Thymus (tissue), 11 donors: ENCODE results near the gene TWF2. TPM values are rescaled to one million over a fixed set of nuclear protein-coding genes. Genes with fewer than 3 reads are reported as not detected.

Experiments
- DNase-seq, 9 donors: peaks; one replicate each; pipeline ENCODE4 v3.0.0-alpha.2; 2013; ENCODE audit warnings: low spot score in 9 of 9, low read depth in 6 of 9, missing footprints in 1 of 9
- H3K27ac ChIP-seq, 2 donors: one replicate each; pipeline ENCODE4 v1.5.1; 2013; ENCODE audit warnings: control low read depth in 1 of 2, low read depth in 1 of 2, low read length in 1 of 2, mild to moderate bottlenecking in 1 of 2, moderate library complexity in 1 of 2
- H3K27me3 ChIP-seq, 2 donors: one replicate each; pipeline ENCODE4 v1.5.1; 2013; ENCODE audit warnings: low read length in 1 of 2; ENCODE audit not compliant: control insufficient read depth in 2 of 2, insufficient read depth in 1 of 2
- H3K36me3 ChIP-seq, 2 donors: one replicate each; pipeline ENCODE4 v1.5.1; 2013; ENCODE audit warnings: low read length in 1 of 2, mild to moderate bottlenecking in 1 of 2, moderate library complexity in 1 of 2; ENCODE audit not compliant: control insufficient read depth in 2 of 2, insufficient read depth in 2 of 2
- H3K4me1 ChIP-seq, 2 donors: one replicate each; pipeline ENCODE4 v1.5.1; 2013; ENCODE audit warnings: low read length in 2 of 2; ENCODE audit not compliant: control insufficient read depth in 2 of 2, insufficient read depth in 2 of 2
- H3K4me3 ChIP-seq, 2 donors: one replicate each; pipeline ENCODE4 v1.5.1; 2013; ENCODE audit warnings: low read length in 2 of 2, control low read depth in 1 of 2, mild to moderate bottlenecking in 1 of 2
- H3K9me3 ChIP-seq, 2 donors: one replicate each; pipeline ENCODE4 v1.5.1; 2013; ENCODE audit warnings: low read length in 1 of 2, mild to moderate bottlenecking in 1 of 2; ENCODE audit not compliant: control insufficient read depth in 2 of 2, insufficient read depth in 1 of 2
- WGBS: extraction: QIAGEN DNeasy Blood & Tissue Kit; methylation state at CpG from one replicate; pipeline ENCODE4 v1.1.7; 2013; 5-methylcytosine and 5-hydroxymethylcytosine counted together
- polyA plus RNA-seq: library from polyadenylated mRNA; stranded (reverse); fragments of 200-250 nt; gene quantifications from one replicate; pipeline ENCODE4 v1.2.3, GENCODE V29; 2013
- total RNA-seq: library from RNA; stranded (reverse); fragments of 120-200 nt; gene quantifications from one replicate; pipeline ENCODE4 v1.2.4, GENCODE V29; 2013
- donor health status: healthy.

The TWF2 gene
- total and polyA plus RNA-seq, 2 donors, result 60.5 to 62.6 TPM

DNA sequence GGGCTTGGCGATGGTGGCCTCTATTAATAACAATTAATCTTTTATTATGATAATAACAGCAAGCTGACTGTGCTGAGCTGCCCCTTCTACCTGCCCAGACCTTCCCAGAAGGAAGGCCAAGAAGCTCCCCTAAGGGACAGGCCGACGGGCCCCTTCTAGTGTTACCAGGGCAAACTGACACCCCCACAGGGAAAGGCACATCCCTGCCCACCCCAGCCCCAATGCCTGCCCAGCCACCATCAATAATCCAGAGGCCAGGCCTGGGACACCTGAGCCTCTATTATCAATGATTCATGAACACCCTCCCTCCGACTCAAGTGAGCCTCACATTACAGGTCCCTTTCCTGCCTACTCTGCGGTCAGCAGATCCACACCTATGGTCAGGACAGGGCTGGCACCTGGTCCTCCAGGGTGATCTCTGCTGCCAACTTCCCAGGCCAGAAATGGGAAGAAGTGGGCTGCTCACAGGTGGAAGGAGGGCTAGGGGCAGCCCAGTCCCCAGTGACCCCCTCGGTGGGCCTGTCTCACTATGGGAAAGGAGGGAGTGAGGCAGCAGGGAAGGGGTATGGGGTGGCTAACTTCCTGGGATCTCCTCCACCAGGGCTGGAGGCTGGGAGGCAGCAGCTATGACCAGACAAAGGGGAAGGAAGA lies 1.8 kb downstream of the TWF2 start:
- no peak overlapping the region for H3K27ac ChIP-seq
- DNase-seq, result no peak

GRCh38 chr3:52236424-52236886 lies 2.5 kb downstream of the TWF2 start:
- peaks cover 35 to 69% of the 10 kb centered on the region in 2 donors for H3K4me1 ChIP-seq
- H3K27ac ChIP-seq, result no peak overlapping the region
- peaks cover 39 to 46% of the 10 kb centered on the region in 2 donors for H3K36me3 ChIP-seq
- no peaks in the 10 kb centered on the region for H3K27me3 ChIP-seq
- no peaks in the 10 kb centered on the region for H3K9me3 ChIP-seq
- 96% methylated on average over 5 of the region's 5 CpGs for WGBS
- DNase-seq, result no peak
- H3K4me3 ChIP-seq, result no peak overlapping the region

More for the DNA sequence above, 1.8 kb downstream of the TWF2 start:
- WGBS, result 93% methylated on average over 6 of the region's 6 CpGs
- no peaks in the 10 kb centered on the region for H3K27me3 ChIP-seq
- H3K36me3 ChIP-seq, result peaks cover 32 to 39% of the 10 kb centered on the region in 2 donors
- no peak overlapping the region for H3K4me3 ChIP-seq
- peaks cover 31 to 67% of the 10 kb centered on the region in 2 donors for H3K4me1 ChIP-seq
- no peaks in the 10 kb centered on the region for H3K9me3 ChIP-seq

GRCh38 chr3:52234516-52235447 lies 4.2 kb downstream of the TWF2 start:
- Histone ChIP-seq H3K4me3 (no peak overlapping the region), H3K36me3 (peaks cover 56 to 63% of the 10 kb centered on the region in 2 donors), H3K27ac (no peak overlapping the region), H3K9me3 (no peaks in the 10 kb centered on the region), H3K27me3 (no peaks in the 10 kb centered on the region), H3K4me1 (peaks cover 27 to 57% of the 10 kb centered on the region in 2 donors)
- no peak for DNase-seq
- 98% methylated on average over 15 of the region's 15 CpGs for WGBS

DNA sequence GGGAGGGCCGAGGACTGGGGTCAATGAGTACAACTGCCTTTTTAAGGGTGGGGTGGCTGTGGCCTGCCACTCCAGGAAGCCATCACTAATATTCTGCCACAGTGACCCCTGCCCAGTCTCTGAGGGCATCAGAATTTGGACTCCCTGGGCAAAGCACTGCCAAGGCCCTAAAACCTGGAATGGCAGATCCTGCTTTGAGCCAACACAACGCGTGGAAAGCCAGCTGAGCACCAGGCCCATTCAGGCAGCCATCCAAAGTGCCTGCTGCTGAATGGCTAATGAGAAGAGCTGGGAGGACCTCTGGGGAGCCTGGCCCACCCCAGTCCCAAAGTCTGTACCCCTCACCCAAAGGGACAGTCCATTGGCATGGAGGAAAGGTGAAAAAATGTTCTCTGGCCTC lies 5.0 kb downstream of the TWF2 start:
- 98% methylated on average over 3 of the region's 3 CpGs for WGBS
- DNase-seq, result no peak
- Histone ChIP-seq H3K36me3 (peaks cover 64 to 71% of the 10 kb centered on the region in 2 donors), H3K4me3 (no peak overlapping the region), H3K4me1 (peaks cover 24 to 53% of the 10 kb centered on the region in 2 donors), H3K9me3 (no peaks in the 10 kb centered on the region), H3K27ac (no peak overlapping the region), H3K27me3 (no peaks in the 10 kb centered on the region)

DNA sequence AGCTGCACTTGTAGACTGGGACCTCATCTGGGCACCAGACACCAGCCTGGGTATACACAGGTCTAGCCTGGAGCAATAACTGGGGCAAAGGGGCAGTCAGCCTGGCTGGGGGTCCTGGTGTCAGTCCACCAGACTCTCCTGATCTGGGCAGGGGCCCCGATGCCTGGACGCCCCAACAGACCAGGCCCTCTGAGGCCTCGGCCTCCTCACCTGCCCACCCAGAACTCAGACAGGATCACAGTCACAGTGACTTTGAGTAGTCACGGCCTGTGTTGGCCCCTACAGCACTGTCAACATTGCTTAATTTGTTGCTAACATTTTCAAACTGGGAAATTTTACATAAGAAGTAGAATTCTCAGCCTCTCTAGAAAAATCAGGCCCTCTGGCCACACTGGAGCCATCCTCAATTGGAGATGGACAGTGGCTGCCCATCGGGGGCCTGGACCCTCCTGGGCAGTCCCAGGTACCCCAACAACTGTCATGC lies 5.8 kb downstream of the TWF2 start:
- Histone ChIP-seq H3K4me1 (peaks cover 22 to 55% of the 10 kb centered on the region in 2 donors), H3K9me3 (no peaks in the 10 kb centered on the region), H3K4me3 (no peak overlapping the region), H3K27me3 (no peaks in the 10 kb centered on the region), H3K36me3 (peaks cover 72 to 79% of the 10 kb centered on the region in 2 donors), H3K27ac (peak overlapping the region in 1 of 2 donors; percentile 41)
- WGBS, result 98% methylated on average over 5 of the region's 5 CpGs
- DNase-seq, result no peak

- DNase-seq, result no peak
- no peaks in the 10 kb centered on the region for H3K27me3 ChIP-seq
- 85% methylated on average over 28 of the region's 28 CpGs for WGBS
- H3K27ac ChIP-seq, result peak overlapping the region in 1 of 2 donors; percentile 41
- peaks cover 77 to 84% of the 10 kb centered on the region in 2 donors for H3K36me3 ChIP-seq
- H3K4me3 ChIP-seq, result no peak overlapping the region
- H3K9me3 ChIP-seq, result no peaks in the 10 kb centered on the region
- peaks cover 16 to 55% of the 10 kb centered on the region in 2 donors for H3K4me1 ChIP-seq
Measured at GRCh38 chr3:52232279-52233107, 6.5 kb downstream of the TWF2 start.

DNA sequence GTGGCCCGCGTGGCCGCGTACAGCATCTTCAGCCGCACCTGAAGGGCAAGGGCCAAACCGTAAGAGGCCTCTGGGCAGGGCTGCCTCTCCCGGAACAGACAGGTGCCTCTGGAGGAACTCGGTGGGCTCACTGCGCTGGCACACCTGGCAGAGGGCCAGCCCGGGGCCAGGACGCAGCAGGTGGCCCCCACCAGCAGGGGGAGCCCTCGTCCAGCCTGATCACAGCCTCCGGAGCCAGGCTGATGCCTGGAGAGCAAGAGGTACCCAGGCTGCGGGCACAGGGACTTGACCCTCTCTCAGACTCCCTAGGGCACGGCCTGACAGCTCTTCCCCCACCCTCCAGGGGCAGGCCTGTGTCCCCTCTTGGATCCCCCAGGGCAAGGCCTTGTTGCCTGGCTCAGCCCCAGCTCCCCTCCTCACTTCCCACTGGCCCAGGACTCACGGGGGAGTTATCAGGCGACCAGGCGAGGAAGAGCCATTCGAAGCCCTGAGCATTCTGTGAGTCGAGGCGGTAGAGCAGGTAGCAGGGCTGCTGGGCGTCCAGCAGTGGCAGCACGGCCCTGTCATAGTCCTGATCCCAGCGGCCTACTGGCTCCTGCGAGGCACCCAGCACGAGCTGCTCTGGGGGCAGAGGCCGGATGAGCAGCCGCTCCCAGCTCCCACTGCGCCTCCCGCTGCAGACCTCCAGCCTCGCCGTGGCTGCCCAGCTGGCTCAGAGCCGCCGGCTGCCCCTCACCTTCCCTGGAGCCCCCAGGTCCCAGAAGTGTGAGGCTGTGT lies 7.3 kb downstream of the TWF2 start:
- Histone ChIP-seq H3K9me3 (peaks cover 0 to under 1% of the 10 kb centered on the region in 2 donors), H3K4me1 (peaks cover 18 to 55% of the 10 kb centered on the region in 2 donors), H3K27me3 (no peaks in the 10 kb centered on the region), H3K36me3 (peaks cover 81 to 83% of the 10 kb centered on the region in 2 donors), H3K4me3 (no peak overlapping the region), H3K27ac (peak overlapping the region in 1 of 2 donors; percentile 23)
- WGBS, result 72% methylated on average over 34 of the region's 34 CpGs
- DNase-seq, result peak in 5 of 9 donors; percentile 65 to 87 (median 80)

DNA sequence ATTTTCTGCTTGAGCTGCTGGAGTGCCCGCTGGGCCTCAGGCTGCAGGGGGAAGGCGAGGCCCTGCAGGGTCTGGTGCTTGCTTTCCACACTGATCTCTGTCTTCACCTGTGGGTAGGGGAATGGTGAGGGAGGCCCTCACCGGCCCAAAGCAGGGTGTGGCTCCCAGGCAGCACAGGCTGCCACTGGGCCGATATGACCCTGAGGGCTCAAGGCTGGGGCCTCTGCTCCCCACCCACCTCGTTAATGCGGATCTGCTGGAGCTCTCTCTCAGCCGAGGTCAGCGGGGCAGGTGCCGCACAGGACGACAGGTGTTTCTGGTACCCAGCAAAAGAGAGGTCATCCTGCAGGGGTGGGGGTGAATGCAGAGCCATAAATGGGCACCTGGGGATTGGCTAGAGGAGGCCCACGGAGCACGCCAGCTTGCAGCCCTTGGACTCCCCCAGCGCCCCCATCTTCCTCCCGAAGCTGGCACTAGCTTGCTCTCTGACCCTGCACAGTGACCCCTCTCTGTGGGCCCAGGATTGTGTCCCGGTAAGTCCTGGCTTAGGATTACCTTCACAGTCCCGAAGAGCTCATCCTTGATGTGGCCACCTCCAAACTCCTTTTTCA lies 8.0 kb downstream of the TWF2 start:
- H3K27me3 ChIP-seq, result no peaks in the 10 kb centered on the region
- peak overlapping the region in 1 of 2 donors; percentile 23 for H3K27ac ChIP-seq
- H3K4me1 ChIP-seq, result peaks cover 22 to 57% of the 10 kb centered on the region in 2 donors
- H3K9me3 ChIP-seq, result peaks cover 0 to 6% of the 10 kb centered on the region in 2 donors
- WGBS, result 99% methylated on average over 16 of the region's 16 CpGs
- peaks cover 78 to 85% of the 10 kb centered on the region in 2 donors for H3K36me3 ChIP-seq
- no peak overlapping the region for H3K4me3 ChIP-seq
- no peak for DNase-seq
